ENCODE measurements around the gene SOX1.

The SOX1 gene

DNA sequence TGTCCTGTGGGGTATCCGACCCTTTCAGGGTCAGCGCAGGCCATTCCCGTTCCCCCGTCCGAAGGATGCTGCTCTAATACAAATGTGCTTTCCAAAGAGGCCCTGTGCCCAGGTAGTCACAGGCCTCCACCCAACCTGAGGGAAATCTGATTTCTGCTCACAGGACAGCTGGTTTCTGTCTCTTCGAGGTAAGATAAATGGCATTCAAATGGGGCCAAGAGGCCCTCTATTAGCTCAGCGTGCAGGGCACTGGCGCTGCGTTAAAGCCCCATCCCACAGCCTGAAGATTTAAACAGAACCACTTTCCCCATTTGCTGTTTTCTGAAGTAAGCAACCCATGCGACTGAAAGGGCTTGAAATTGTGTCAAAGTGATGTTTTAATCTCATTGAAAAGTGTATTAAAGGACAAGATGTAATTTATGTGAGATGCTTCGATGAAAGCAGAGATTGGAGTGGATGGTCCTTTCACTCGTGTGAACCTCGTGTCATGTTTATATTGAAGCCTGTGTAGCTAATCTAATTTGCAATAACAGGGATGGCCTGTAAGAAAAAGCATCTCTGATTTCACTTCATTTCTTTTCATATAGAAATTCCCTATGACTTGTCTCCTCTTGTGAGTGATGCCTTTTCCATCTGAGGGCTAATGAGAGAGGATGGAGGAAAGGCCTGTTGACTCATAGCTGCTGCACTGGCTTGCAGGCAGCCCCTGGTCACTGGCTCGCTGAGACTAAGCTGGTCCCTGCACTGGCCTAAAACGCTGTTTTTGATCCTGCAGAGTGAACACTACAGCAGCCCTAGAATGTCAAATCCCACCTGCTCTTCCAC lies 7.3 kb upstream of the SOX1 start:
- DNase-seq (ENCODE audit: low read depth) = no peak

GRCh38 chr13:112060282-112060830 lies 6.6 kb upstream of the SOX1 start:
- DNase-seq (ENCODE audit: low read depth) = no peak

DNA sequence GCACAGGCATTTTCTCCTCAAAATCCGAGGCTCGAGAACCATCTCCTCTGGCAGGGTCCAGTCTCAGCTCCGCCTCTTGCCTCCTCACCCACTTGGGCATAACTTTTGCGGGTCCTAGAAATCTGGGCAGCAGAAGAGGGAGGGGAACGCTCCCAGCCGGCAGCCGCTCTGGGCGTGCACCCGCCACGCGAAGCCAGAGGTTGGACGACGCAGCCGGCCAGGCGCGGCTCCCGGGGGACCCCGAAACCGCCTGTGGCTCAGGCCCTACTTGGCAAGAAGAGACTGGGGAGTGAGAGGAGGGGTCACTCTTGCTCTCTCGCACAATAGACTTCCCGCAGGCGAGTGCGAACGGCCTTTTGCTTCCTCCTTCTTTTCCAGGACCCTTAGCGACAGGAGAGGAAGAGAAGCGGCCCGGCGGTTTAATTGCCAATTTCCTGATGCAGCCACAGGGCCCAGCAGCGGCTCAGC lies 6.0 kb upstream of the SOX1 start:
- DNase-seq (ENCODE audit: low read depth) = no peak

DNA sequence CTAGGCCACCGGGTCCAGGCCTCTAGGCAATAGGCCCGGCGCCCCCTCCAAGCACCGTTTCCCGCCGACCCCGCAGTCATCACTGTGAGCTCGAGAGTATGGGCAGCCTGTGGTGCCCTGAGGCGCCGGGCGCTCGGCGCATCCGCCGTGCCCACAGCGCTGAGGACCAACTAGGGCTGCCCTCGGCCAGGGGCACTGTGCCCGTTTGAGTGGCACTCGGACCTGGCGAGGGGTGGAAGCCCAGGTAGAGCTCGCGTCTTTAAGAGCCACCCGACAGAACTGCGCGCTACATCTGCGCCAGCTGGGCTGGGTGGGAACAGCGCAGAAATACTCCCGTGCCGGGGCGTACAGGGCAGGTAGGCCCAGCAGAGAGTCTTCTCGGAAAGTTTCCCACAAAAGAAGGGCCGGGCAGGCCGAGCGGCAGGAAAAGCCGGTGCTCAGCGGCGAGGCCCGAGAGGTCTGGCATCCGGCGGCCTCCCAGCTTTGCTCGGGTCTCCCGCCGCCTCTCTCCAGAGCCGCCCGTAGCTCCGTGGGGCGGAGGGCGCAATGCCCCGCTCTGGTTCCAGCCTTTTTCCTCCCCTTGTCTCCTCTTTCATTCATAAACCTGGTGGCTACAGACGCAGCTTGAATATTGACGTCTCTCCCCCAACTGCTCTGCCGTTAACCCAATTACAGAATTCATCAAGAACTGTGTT lies 5.4 kb upstream of the SOX1 start:
- no peak for DNase-seq (ENCODE audit: low read depth)

DNA sequence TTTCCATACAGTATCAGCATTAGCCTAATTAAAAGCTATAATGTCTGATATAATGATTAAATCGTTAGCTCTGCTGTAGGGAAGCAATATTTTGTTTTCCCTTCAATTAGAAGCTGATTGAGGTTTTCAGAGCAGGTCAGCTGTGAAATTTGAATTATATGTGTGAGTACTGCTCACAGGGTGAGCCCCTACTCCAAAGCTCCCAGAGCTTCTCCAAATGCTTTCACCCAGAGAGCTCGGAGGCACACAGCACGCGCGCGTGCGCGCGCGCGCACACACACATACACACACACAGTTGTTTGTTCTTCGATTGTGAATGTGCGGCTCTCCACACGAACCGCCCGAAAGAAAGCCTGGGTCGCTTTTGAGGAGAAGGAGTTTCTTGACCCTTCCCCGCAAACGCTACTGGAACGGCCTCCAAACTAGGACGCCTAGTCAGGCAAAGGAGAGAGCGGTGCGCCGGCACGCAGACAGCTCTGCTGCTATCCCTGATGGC lies 4.8 kb upstream of the SOX1 start:
- DNase-seq (ENCODE audit: low read depth) = no peak

GRCh38 chr13:112062571-112063570 lies 4.1 kb upstream of the SOX1 start:
- no peak for DNase-seq (ENCODE audit: low read depth)

DNA sequence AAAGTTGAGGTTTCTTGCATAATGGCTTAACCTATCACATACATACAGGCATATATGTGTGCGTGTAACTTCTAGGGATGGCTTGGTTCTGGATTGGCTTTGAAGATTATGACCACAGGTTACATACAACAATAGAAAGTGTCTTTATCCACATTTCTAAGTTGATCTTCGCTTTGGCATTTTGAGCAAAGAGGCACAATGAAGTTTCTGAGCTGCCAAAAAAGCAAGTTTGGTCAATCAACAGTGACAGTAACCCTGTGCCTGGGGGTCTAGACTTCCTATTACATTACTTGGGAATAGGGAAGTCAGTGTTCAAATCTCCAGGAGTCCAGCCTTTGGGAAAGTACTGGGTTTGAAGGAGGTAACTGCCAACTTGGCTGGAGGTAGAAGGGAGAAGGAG lies 3.1 kb upstream of the SOX1 start:
- DNase-seq (ENCODE audit: low read depth) = no peak

- DNase-seq (ENCODE audit: low read depth) = no peak
Observed at GRCh38 chr13:112064222-112064621, 2.7 kb upstream of the SOX1 start.

- DNase-seq (ENCODE audit: low read depth) = no peak
Observed at GRCh38 chr13:112065521-112065866, 1.5 kb upstream of the SOX1 start.

DNA sequence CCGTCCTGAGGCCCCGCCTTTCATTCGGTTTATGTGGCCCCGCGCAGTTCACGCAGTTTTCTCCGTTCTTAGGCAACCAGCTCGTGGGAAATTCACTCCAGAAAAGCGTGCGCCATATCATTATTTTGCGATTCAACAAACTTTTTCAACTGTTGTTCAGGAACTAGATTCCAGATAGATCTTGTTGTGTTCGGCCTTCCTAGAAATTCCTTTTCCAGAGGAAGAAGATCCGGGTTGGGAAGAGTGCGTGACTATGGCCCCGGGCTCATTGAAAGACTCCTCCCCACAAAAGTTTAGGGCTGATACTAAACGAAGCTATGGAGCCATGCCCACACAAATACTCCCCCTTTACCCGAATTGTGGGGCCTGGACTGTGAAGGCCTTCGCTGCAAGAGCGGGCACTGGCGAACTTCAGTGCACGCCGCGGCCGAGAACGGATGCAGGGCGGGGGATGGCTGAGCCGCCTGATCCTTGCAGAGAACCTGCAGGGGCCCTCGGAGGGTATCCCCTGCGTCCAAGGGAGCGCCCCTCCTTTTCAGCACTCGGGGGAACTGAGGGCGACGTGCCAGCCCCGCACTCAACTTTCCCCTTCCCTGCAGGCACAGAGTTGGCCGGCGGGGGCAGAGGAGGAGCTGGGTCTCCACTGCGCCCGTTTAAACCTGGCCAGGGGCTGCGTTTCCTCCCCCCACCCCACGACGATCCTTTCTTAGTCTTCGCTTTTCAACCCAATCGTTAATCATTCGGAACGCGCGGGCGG lies 904 bp upstream of the SOX1 start:
- DNase-seq (ENCODE audit: low read depth) = no peak

- peak; percentile 32 for DNase-seq (ENCODE audit: low read depth)
Observed at GRCh38 chr13:112066624-112067004, 335 bp upstream of the SOX1 start.

- no peak for DNase-seq (ENCODE audit: low read depth)
Observed at GRCh38 chr13:112067871-112068539, 1.1 kb downstream of the SOX1 start.

DNA sequence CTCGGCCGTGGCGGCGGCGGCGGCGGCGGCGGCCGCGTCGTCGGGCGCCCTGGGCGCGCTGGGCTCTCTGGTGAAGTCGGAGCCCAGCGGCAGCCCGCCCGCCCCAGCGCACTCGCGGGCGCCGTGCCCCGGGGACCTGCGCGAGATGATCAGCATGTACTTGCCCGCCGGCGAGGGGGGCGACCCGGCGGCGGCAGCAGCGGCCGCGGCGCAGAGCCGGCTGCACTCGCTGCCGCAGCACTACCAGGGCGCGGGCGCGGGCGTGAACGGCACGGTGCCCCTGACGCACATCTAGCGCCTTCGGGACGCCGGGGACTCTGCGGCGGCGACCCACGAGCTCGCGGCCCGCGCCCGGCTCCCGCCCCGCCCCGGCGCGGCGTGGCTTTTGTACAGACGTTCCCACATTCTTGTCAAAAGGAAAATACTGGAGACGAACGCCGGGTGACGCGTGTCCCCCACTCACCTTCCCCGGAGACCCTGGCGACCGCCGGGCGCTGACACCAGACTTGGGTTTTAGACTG lies 1.7 kb downstream of the SOX1 start:
- DNase-seq (ENCODE audit: low read depth) = no peak

DNA sequence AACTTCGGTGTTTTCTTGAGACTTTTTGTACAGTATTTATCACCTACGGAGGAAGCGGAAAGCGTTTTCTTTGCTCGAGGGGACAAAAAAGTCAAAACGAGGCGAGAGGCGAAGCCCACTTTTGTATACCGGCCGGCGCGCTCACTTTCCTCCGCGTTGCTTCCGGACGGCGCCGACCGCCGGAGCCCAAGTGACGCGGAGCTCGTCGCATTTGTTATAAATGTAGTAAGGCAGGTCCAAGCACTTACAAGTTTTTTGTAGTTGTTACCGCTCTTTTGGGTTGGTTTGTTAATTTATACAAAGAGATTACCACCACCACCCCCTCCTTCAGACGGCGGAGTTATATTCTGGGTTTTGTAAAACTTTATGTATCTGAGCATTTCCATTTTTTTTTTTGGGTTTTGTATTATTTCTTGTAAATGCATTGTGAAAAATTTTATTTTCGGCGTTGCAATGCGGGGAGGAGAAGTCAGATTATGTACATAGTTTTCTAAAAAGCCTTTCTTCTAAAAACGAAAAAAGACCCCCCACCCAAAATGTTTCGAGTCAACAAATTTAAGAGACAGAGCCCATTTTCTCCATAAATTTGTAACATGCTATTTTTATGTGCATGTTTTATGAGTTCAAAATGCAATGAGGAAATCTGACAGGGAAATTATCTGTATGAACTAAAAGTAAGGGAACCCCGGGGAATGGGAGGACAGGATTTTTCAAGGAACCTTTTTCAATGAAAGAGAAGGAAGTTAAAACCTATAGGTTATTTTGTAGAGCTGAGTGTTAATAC lies 2.3 kb downstream of the SOX1 start:
- DNase-seq (ENCODE audit: low read depth) = no peak

GRCh38 chr13:112069845-112070251 lies 2.9 kb downstream of the SOX1 start:
- no peak for DNase-seq (ENCODE audit: low read depth)

DNA sequence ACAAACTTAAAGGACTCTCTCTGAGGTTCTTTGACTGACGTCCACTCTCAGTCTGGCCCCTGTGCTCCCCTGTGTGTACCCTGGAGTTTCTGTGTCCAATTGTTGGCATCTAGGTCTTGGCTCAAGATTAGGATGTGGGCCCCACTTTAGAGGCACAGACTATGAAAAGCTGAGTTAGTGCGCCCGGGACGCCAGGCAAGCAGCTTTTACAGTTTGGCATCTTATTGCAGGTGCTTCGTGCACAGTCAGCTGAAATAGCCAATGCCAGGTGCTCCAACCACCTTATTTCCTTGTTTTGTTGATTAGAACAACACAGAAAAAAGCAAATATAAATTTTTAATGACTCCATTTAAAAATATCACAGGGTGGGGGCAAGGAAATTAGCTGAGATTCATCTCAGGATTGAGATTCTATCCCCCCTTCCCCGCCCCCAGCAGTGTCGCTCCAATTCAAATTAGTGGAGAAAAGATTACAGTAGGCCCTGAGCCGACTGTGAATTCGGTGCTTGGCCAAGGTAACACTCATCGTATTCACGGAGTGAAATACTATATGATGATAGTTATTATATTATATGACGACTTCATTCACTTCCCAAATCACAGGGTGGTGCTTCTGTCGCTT lies 4.3 kb downstream of the SOX1 start:
- DNase-seq (ENCODE audit: low read depth) = no peak

GRCh38 chr13:112071723-112072533 lies 5.0 kb downstream of the SOX1 start:
- DNase-seq (ENCODE audit: low read depth) = no peak

All from activated T-cell treated with anti-CD3 and anti-CD28 coated beads for 1 hour (primary cell).